ENCODE results near the gene KIAA1191.
"Not testable (repeated sequence)": the region's sequence is repeated elsewhere in the genome, so short reads cannot be mapped to it uniquely, and the experiment has no call there.

The KIAA1191 gene

DNA sequence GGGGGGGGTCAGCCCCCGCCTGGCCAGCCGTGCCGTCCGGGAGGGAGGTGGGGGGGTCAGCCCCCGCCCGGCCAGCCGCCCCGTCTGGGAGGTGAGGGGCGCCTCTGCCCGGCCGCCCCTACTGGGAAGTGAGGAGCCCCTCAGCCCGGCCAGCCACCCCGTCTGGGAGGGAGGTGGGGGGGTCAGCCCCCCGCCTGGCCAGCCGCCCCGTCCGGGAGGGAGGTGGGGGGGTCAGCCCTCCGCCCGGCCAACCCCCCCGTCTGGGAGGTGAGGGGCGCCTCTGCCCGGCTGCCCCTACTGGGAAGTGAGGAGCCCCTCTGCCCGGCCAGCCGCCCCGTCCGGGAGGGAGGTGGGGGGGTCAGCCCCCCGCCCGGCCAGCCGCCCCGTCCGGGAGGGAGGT is 56.2 kb downstream of the KIAA1191 start:
- FAIRE-seq = not testable (repeated sequence)

Data from islet of Langerhans (tissue), 1 donor.